ENCODE results near the gene KCNJ6. TPM values are rescaled to one million over a fixed set of nuclear protein-coding genes. Genes with fewer than 3 reads are reported as not detected.
"Not testable (repeated sequence)": the region's sequence is repeated elsewhere in the genome, so short reads cannot be mapped to it uniquely, and the experiment has no call there.

Gene KCNJ6
- total RNA-seq, 1 donor from 2014 or later: 0.52 TPM

DNA sequence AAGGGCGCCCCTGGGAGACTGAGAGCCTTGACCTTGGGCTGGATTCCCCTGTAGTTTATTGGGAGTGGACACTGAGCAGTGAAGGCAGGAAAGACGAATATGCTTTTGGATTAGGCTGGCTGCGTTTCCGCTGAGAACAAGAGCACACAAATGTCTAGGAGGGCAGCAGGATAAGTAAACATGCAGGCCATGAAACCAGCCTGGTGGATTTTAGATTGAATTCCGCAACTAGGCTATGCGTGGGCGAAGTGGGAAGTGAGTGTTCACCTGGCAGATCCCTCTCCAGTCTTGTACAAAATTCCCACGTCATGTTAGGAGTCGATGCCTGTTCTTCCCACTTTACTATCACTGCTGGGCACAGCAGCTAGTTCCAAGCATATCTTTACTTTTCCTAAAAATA lies 21.4 kb upstream of the KCNJ6 start:
- no peak overlapping the region for H3K9ac ChIP-seq (ENCODE audit: low read depth in 1 of 3, low read length in 3 of 3)
- no peaks in the 10 kb centered on the region for H3K36me3 ChIP-seq (ENCODE audit: control insufficient read depth in 3 of 3, insufficient read depth in 3 of 3, low read length in 3 of 3)
- H3K9me3 ChIP-seq (ENCODE audit: control insufficient read depth in 3 of 3, low read length in 3 of 3): peaks cover 0 to 3% (median 0%) of the 10 kb centered on the region in 3 donors
- no peak overlapping the region for H3K27ac ChIP-seq (ENCODE audit: low read depth, low read length)
- H3K4me3 ChIP-seq (ENCODE audit: low read length in 3 of 3): no peak overlapping the region
- no peaks in the 10 kb centered on the region for H3K27me3 ChIP-seq (ENCODE audit: control insufficient read depth in 3 of 3, insufficient read depth in 3 of 3, low read length in 3 of 3)
- no peaks in the 10 kb centered on the region for H3K4me1 ChIP-seq (ENCODE audit: control insufficient read depth in 3 of 3, insufficient read depth in 3 of 3, low read length in 3 of 3)

GRCh38 chr21:37936010-37936785 lies 19.9 kb upstream of the KCNJ6 start:
- Histone ChIP-seq H3K9ac (ENCODE audit: low read depth in 1 of 3, low read length in 3 of 3) (no peak overlapping the region), H3K27ac (ENCODE audit: low read depth, low read length) (no peak overlapping the region), H3K27me3 (ENCODE audit: control insufficient read depth in 3 of 3, insufficient read depth in 3 of 3, low read length in 3 of 3) (no peaks in the 10 kb centered on the region), H3K4me3 (ENCODE audit: low read length in 3 of 3) (no peak overlapping the region), H3K36me3 (ENCODE audit: control insufficient read depth in 3 of 3, insufficient read depth in 3 of 3, low read length in 3 of 3) (no peaks in the 10 kb centered on the region), H3K9me3 (ENCODE audit: control insufficient read depth in 3 of 3, low read length in 3 of 3) (peaks cover 0 to 3% (median 0%) of the 10 kb centered on the region in 3 donors), H3K4me1 (ENCODE audit: control insufficient read depth in 3 of 3, insufficient read depth in 3 of 3, low read length in 3 of 3) (no peaks in the 10 kb centered on the region)

DNA sequence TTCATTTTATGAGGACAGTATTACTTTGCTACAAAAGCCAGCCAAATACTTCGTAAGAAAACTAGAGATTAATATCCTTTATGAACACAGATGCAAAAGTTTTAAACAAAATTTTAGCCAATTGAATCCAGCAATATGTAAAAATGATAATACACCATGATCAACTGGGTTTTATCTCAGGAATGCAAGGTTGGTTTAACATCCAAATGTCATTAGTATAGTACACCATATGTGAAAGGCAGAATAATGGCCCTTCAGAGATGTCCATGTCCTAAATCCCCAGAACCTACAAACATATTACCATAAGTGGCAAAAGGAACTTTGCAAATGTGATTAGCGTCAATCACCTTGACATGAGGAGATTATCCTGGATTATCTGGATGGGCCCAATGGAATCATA lies 16.7 kb upstream of the KCNJ6 start:
- Histone ChIP-seq H3K4me3 (ENCODE audit: low read length in 3 of 3) (no peak overlapping the region), H3K36me3 (ENCODE audit: control insufficient read depth in 3 of 3, insufficient read depth in 3 of 3, low read length in 3 of 3) (no peaks in the 10 kb centered on the region), H3K9ac (ENCODE audit: low read depth in 1 of 3, low read length in 3 of 3) (no peak overlapping the region), H3K4me1 (ENCODE audit: control insufficient read depth in 3 of 3, insufficient read depth in 3 of 3, low read length in 3 of 3) (no peaks in the 10 kb centered on the region), H3K27ac (ENCODE audit: low read depth, low read length) (no peak overlapping the region), H3K27me3 (ENCODE audit: control insufficient read depth in 3 of 3, insufficient read depth in 3 of 3, low read length in 3 of 3) (no peaks in the 10 kb centered on the region), H3K9me3 (ENCODE audit: control insufficient read depth in 3 of 3, low read length in 3 of 3) (no peaks in the 10 kb centered on the region)

DNA sequence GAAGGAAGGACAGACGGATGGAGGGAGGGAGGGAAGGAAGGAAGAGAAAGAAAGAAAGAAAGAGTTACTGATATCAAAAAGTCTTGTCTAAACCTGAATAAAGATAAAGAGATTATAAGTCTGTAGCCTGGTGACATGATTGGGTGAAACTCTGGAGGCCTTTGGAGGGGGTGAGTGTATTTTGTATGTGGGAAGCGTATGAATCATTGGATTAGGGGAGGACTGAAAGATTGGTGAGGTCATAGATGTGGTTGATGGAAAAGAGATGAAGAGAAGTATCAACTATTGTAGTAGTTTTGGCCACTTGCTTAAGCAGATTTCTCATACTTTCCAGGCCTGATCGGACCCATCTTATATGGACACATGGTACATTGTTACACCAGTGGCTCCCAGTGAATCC lies 11.5 kb upstream of the KCNJ6 start:
- no peak overlapping the region for H3K9ac ChIP-seq (ENCODE audit: low read depth in 1 of 3, low read length in 3 of 3)
- H3K9me3 ChIP-seq (ENCODE audit: control insufficient read depth in 3 of 3, low read length in 3 of 3): no peaks in the 10 kb centered on the region
- no peaks in the 10 kb centered on the region for H3K27me3 ChIP-seq (ENCODE audit: control insufficient read depth in 3 of 3, insufficient read depth in 3 of 3, low read length in 3 of 3)
- no peaks in the 10 kb centered on the region for H3K4me1 ChIP-seq (ENCODE audit: control insufficient read depth in 3 of 3, insufficient read depth in 3 of 3, low read length in 3 of 3)
- H3K36me3 ChIP-seq (ENCODE audit: control insufficient read depth in 3 of 3, insufficient read depth in 3 of 3, low read length in 3 of 3): no peaks in the 10 kb centered on the region
- H3K4me3 ChIP-seq (ENCODE audit: low read length in 3 of 3): no peak overlapping the region
- H3K27ac ChIP-seq (ENCODE audit: low read depth, low read length): no peak overlapping the region

- H3K27me3 ChIP-seq (ENCODE audit: control insufficient read depth in 3 of 3, insufficient read depth in 3 of 3, low read length in 3 of 3): peaks cover 23 to 38% (median 25%) of the 10 kb centered on the region in 3 donors
Observed at GRCh38 chr21:37921091-37921490, 4.8 kb upstream of the KCNJ6 start.

DNA sequence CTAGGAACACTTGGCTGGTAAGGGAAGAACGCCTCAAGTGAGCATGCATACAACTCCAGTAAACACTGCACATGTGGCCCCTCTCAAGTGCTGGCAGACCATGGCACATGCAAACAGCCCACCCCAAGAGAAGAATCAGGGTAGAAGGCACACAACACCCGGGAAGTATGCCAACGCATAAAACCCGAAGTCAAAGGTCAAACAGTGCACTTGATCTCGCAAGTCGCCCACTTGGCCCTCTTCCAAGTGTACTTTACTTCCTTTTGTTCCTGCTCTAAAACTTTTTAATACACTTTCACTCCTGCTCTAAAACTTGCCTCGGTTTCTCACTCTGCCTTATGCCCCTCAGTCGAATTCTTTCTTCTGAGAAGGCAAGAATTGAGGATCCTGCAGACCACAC lies 4.0 kb upstream of the KCNJ6 start:
- H3K27ac ChIP-seq (ENCODE audit: low read depth, low read length); H3K4me3 ChIP-seq (ENCODE audit: low read length in 3 of 3); H3K9me3 ChIP-seq (ENCODE audit: control insufficient read depth in 3 of 3, low read length in 3 of 3); H3K36me3 ChIP-seq (ENCODE audit: control insufficient read depth in 3 of 3, insufficient read depth in 3 of 3, low read length in 3 of 3); H3K4me1 ChIP-seq (ENCODE audit: control insufficient read depth in 3 of 3, insufficient read depth in 3 of 3, low read length in 3 of 3); H3K9ac ChIP-seq (ENCODE audit: low read depth in 1 of 3, low read length in 3 of 3): not testable (repeated sequence)
- peaks cover 29 to 46% (median 32%) of the 10 kb centered on the region in 3 donors for H3K27me3 ChIP-seq (ENCODE audit: control insufficient read depth in 3 of 3, insufficient read depth in 3 of 3, low read length in 3 of 3)

More at GRCh38 chr21:37921091-37921490, 4.8 kb upstream of the KCNJ6 start:
- Histone ChIP-seq H3K9ac (ENCODE audit: low read depth in 1 of 3, low read length in 3 of 3) (no peak overlapping the region), H3K9me3 (ENCODE audit: control insufficient read depth in 3 of 3, low read length in 3 of 3) (no peaks in the 10 kb centered on the region), H3K27ac (ENCODE audit: low read depth, low read length) (no peak overlapping the region), H3K4me1 (ENCODE audit: control insufficient read depth in 3 of 3, insufficient read depth in 3 of 3, low read length in 3 of 3) (peaks cover 0 to 4% (median 2%) of the 10 kb centered on the region in 3 donors), H3K36me3 (ENCODE audit: control insufficient read depth in 3 of 3, insufficient read depth in 3 of 3, low read length in 3 of 3) (no peaks in the 10 kb centered on the region), H3K4me3 (ENCODE audit: low read length in 3 of 3) (no peak overlapping the region)

GRCh38 chr21:37917612-37918011 lies 1.4 kb upstream of the KCNJ6 start:
- H3K4me1 ChIP-seq (ENCODE audit: control insufficient read depth in 3 of 3, insufficient read depth in 3 of 3, low read length in 3 of 3): peaks cover 2 to 9% (median 7%) of the 10 kb centered on the region in 3 donors
- no peak overlapping the region for H3K9ac ChIP-seq (ENCODE audit: low read depth in 1 of 3, low read length in 3 of 3)
- no peaks in the 10 kb centered on the region for H3K9me3 ChIP-seq (ENCODE audit: control insufficient read depth in 3 of 3, low read length in 3 of 3)
- no peaks in the 10 kb centered on the region for H3K36me3 ChIP-seq (ENCODE audit: control insufficient read depth in 3 of 3, insufficient read depth in 3 of 3, low read length in 3 of 3)
- H3K27ac ChIP-seq (ENCODE audit: low read depth, low read length): no peak overlapping the region
- H3K27me3 ChIP-seq (ENCODE audit: control insufficient read depth in 3 of 3, insufficient read depth in 3 of 3, low read length in 3 of 3): peaks cover 47 to 70% (median 52%) of the 10 kb centered on the region in 3 donors
- no peak overlapping the region for H3K4me3 ChIP-seq (ENCODE audit: low read length in 3 of 3)

DNA sequence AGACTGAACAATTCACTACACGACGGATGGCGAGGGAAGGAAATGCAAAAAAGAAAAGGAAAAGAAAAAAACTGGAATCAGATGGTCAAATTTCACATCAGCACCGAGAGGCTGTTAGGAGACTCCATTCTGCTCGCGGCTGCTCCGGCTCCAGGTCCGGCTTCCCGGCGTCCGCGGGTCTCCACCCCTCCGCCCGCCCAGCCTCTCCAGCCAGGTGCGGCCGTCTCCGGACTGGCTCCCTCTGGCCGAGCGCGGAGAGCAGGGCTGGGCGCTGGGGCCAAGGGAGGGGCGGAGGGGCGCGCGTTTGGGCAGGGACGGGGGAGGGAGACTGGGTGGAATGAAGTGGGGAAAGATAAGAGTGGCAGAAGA lies 332 bp downstream of the KCNJ6 start:
- H3K27ac ChIP-seq (ENCODE audit: low read depth, low read length): no peak overlapping the region
- H3K9ac ChIP-seq (ENCODE audit: low read depth in 1 of 3, low read length in 3 of 3): no peak overlapping the region
- H3K9me3 ChIP-seq (ENCODE audit: control insufficient read depth in 3 of 3, low read length in 3 of 3): no peaks in the 10 kb centered on the region
- H3K4me1 ChIP-seq (ENCODE audit: control insufficient read depth in 3 of 3, insufficient read depth in 3 of 3, low read length in 3 of 3): peaks cover 2 to 9% (median 7%) of the 10 kb centered on the region in 3 donors
- H3K27me3 ChIP-seq (ENCODE audit: control insufficient read depth in 3 of 3, insufficient read depth in 3 of 3, low read length in 3 of 3): peaks cover 47 to 68% (median 48%) of the 10 kb centered on the region in 3 donors
- no peaks in the 10 kb centered on the region for H3K36me3 ChIP-seq (ENCODE audit: control insufficient read depth in 3 of 3, insufficient read depth in 3 of 3, low read length in 3 of 3)
- H3K4me3 ChIP-seq (ENCODE audit: low read length in 3 of 3): peak overlapping the region in 1 of 3 donors; percentile 9

- H3K27me3 ChIP-seq (ENCODE audit: control insufficient read depth in 3 of 3, insufficient read depth in 3 of 3, low read length in 3 of 3): peaks cover 47 to 68% (median 48%) of the 10 kb centered on the region in 3 donors
Observed at GRCh38 chr21:37915497-37915911, 753 bp downstream of the KCNJ6 start.

GRCh38 chr21:37912616-37913015 lies 3.6 kb downstream of the KCNJ6 start:
- Histone ChIP-seq H3K36me3 (ENCODE audit: control insufficient read depth in 3 of 3, insufficient read depth in 3 of 3, low read length in 3 of 3) (no peaks in the 10 kb centered on the region), H3K27me3 (ENCODE audit: control insufficient read depth in 3 of 3, insufficient read depth in 3 of 3, low read length in 3 of 3) (peaks cover 38 to 53% (median 41%) of the 10 kb centered on the region in 3 donors), H3K27ac (ENCODE audit: low read depth, low read length) (no peak overlapping the region), H3K9ac (ENCODE audit: low read depth in 1 of 3, low read length in 3 of 3) (no peak overlapping the region), H3K4me3 (ENCODE audit: low read length in 3 of 3) (no peak overlapping the region), H3K4me1 (ENCODE audit: control insufficient read depth in 3 of 3, insufficient read depth in 3 of 3, low read length in 3 of 3) (peaks cover 2 to 9% (median 7%) of the 10 kb centered on the region in 3 donors), H3K9me3 (ENCODE audit: control insufficient read depth in 3 of 3, low read length in 3 of 3) (no peaks in the 10 kb centered on the region)

More at GRCh38 chr21:37915497-37915911, 753 bp downstream of the KCNJ6 start:
- Histone ChIP-seq H3K4me1 (ENCODE audit: control insufficient read depth in 3 of 3, insufficient read depth in 3 of 3, low read length in 3 of 3) (peaks cover 2 to 9% (median 7%) of the 10 kb centered on the region in 3 donors), H3K27ac (ENCODE audit: low read depth, low read length) (no peak overlapping the region), H3K9me3 (ENCODE audit: control insufficient read depth in 3 of 3, low read length in 3 of 3) (no peaks in the 10 kb centered on the region), H3K9ac (ENCODE audit: low read depth in 1 of 3, low read length in 3 of 3) (no peak overlapping the region), H3K4me3 (ENCODE audit: low read length in 3 of 3) (peak overlapping the region in 1 of 3 donors; percentile 9), H3K36me3 (ENCODE audit: control insufficient read depth in 3 of 3, insufficient read depth in 3 of 3, low read length in 3 of 3) (no peaks in the 10 kb centered on the region)

Measured in skeletal muscle tissue (tissue), 4 donors.